ENCODE data around the gene STAT5A. TPM values are rescaled to one million over a fixed set of nuclear protein-coding genes. Genes with fewer than 3 reads are reported as not detected.

STAT5A gene
- total and polyA plus RNA-seq, 9 of the 15 experiments (the other 6 are each of a cell fraction or from before 2014, with no cell fraction given): 79.9 to 415 (median 196) TPM

GRCh38 chr17:42290577-42290976, 2.3 kb downstream of the STAT5A start:
- POLR2A ChIA-PET: interaction anchor here (0.6 to 2.7 kb wide), 7 partner anchors 9 to 262 kb away, joined by 3 to 13 read pairs (median 6); partner anchors contain the start of gene HSD17B1
- Histone ChIP-seq H3K27ac (ENCODE audit: extremely low read depth, low read depth, low read length) (peak overlapping the region; percentile 78; the same call in 2 of the 3 replicates), H3K9ac (ENCODE audit: insufficient read depth in 1 of 2, low read depth in 2 of 2, low read length in 2 of 2) (peak overlapping the region; percentile 83 to 97), H2AFZ (ENCODE audit: low read depth, low read length) (no peak overlapping the region), H3K9me3 (replicated peaks; ENCODE audit: control insufficient read depth, insufficient read depth, low read depth, low read length) (no peaks in the 10 kb centered on the region), H3K4me1 (replicated peaks in 1 of 2; ENCODE audit: control insufficient read depth in 2 of 2, insufficient read depth in 2 of 2, low read length in 2 of 2) (peaks cover 27 to 48% of the 10 kb centered on the region in 2 experiments), H3K9me1 (ENCODE audit: control insufficient read depth, insufficient read depth, low read length) (no peaks in the 10 kb centered on the region), H3K4me3 (peak overlapping the region; percentile 88), H3K27me3 (ENCODE audit: control insufficient read depth in 2 of 2, insufficient read depth in 2 of 2, low read length in 2 of 2) (no peaks in the 10 kb centered on the region), H3K79me2 (ENCODE audit: control insufficient read depth, insufficient read depth, low read length) (peaks cover 99% of the 10 kb centered on the region), H4K20me1 (replicated peaks; ENCODE audit: control insufficient read depth, insufficient read depth, low read length) (no peaks in the 10 kb centered on the region), H3K36me3 (ENCODE audit: control insufficient read depth, insufficient read depth, low read length) (peaks cover 66% of the 10 kb centered on the region), H3K4me2 (ENCODE audit: insufficient read depth, low read length) (peak overlapping the region; percentile 88)
- in situ Hi-C loops (cut with MboI) (no loop called here), intact Hi-C loops (cut with micrococcal nuclease) (no loop called here)
- no TSS peak for BruUV-seq (replicated peaks)
- CTCF ChIA-PET (ENCODE audit: low intra/inter-chr PET ratio): interaction anchor here (0.7 kb wide), 1 partner anchor 39 kb away, joined by 3 read pairs; no protein-coding TSS in a partner anchor
- DNase-seq (ENCODE audit: extremely low read depth in 1 of 4, low spot score in 3 of 4): no peak
- 3% methylated on average over 5 of the region's 5 CpGs for WGBS (ENCODE audit: insufficient coverage, low coverage, missing lambda C conversion rate)
- ATAC-seq: no peak
- no peak for FAIRE-seq
- TF ChIP-seq ZNF24 (IDR thresholded peaks at IDR 0.05): 0 out of 2 replicates have a peak, but pooled peaks have one; percentile 16
- TF ChIP-seq ZNF41 (CRISPR knock-in tag; conservative IDR thresholded peaks at IDR 0.05): no peak
- TF ChIP-seq EWSR1 (IDR thresholded peaks at IDR 0.05; ENCODE audit: borderline replicate concordance, low read depth, partially characterized antibody): no peak
- peak; percentile 41 for TF ChIP-seq PRDM10 (IDR thresholded peaks at IDR 0.05; ENCODE audit: partially characterized antibody)
- no peak for TF ChIP-seq REST (IDR thresholded peaks at IDR 0.05; ENCODE audit: borderline replicate concordance)
- TF ChIP-seq REST (CRISPR knock-in tag; IDR thresholded peaks at IDR 0.05; ENCODE audit: low read depth): no peak
- TF ChIP-seq ZNF436 (CRISPR knock-in tag; IDR thresholded peaks at IDR 0.05): no peak
- TF ChIP-seq TAF15 (IDR thresholded peaks at IDR 0.05; ENCODE audit: low read depth, low read length): no peak
- no peak for TF ChIP-seq ZBTB2 (IDR thresholded peaks at IDR 0.05)
- no peak for TF ChIP-seq XRCC3 (IDR thresholded peaks at IDR 0.05)

All from K562 (cell line).